ENCODE data around the gene DMRTA1.
A peak's percentile ranks its signal among the peaks of the same experiment; 100 is the strongest.
"Not testable (repeated sequence)": the region's sequence is repeated elsewhere in the genome, so short reads cannot be mapped to it uniquely, and the experiment has no call there.

Gene DMRTA1

DNA sequence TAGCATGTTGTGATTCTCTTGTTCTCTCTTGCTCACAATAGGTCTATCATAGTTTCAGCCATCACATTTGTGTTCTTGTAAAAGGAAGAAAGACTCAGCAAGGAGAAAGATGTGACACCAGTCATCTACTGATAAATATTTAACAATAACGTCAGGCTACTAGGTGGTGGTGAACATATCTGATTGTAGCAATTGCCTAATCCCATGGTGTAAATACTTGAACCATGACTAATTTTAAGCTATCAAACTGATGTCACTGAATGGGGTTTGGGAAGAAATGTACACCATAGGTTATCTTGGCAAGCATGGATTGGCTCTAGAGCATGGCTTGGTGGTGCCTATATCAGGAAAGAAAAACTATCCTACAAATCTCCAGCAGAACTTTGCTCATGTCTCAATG is 16.6 kb downstream of the DMRTA1 start:
- DNase-seq = no peak

DNA sequence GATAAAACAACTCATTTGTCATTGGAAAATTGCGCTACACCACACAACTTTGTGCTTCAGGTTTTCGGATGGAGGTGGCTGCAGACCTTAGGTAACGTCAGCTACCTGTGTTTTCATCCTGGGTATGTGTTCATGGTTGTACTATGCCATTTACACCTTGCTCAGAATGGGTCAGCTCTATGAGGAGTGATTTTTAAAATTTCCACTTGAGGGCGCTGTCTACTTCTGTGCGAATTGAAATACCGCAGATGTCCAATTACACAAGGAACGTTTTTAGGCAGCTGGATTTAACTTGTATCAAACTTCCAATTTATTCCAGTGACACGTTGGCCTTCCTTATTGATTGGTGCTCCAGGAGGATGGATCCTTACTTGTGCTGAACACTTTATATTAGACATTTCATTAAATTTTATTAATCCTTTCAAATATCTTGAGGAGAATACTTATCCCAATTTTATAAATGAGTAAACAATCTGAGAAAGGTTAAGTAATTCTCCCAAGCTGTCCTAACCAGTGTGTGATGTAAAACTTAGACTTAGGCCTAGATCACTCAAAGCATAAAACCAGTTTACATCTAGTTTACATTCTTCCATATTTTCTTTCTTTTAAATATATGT is 23.4 kb downstream of the DMRTA1 start:
- peak; percentile 49 for DNase-seq

DNA sequence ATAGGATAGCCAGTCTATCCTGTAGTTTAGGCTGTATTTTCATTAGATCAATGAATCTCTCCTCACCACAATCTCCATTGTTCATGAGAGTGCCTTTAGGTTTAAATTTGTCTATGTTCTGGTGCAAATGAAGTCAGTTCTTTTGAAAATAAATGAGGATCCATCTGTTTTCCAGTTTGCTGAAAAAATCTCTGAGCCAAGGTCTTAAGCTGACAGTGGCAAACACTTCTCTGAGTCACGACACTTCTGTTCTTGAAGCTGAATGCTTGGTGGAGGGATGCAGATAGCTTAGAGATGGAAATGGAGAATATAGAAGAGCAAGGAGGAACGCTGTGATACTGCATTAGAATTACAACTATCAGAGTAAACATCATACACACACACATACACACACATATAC is 34.9 kb downstream of the DMRTA1 start:
- no peak for DNase-seq

DNA sequence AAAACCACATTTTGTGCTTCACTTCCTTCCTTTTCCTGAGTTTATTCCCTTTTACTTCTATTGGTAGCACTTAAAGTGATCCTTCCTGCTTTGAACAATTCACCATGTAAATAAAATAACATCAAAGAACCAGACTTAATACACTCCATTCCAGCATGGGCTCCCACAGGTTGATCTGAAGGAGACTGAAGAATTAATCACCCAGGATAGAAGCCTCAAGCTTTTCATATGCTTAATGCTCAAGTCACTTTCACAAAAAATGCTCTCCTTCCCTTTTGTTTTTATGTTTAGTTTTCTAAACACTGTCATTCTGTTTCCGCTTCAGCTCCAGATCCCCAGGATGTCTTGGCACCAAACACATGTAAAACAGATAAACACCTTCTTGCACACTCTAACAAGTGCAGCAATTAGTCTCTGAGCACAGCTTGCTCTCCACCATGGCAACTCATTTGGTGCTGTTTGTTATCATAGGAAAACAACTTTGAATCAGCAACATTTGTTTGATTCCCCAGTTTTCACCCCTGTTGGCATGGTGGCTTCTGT is 37.0 kb downstream of the DMRTA1 start:
- no peak for DNase-seq

DNA sequence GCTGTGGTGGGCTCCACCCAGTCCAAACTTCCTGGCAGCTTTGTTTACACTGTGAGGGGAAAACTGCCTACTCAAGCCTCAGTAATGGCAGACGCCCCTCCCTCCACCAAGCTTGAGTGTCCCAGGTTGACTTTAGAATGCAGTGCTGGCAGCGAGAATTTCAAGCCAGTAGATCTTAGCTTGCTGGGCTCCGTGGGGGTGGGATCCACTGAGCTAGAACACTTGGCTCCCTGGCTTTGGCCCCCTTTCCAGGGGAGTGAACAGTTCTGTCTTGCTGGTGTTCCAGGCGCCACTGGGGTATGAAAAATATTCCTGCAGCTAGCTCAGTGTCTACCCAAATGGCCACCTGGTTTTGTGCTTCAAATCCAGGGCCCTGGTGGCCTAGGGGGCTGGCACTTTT is 49.6 kb downstream of the DMRTA1 start:
- not testable (repeated sequence) for DNase-seq

Measured in activated CD4-positive, alpha-beta T cell treated with anti-CD3 and anti-CD28 coated beads, Interleukin-2, amount 50 U/mL, for 16 hours (primary cell).